Fibroblast of the conjunctiva (primary cell): Measurements from ENCODE around the gene ADAMTS7.
A peak's percentile ranks its signal among the peaks of the same experiment; 100 is the strongest.
"Not testable (repeated sequence)": the region's sequence is repeated elsewhere in the genome, so short reads cannot be mapped to it uniquely, and the experiment has no call there.

Source experiments
- DNase-seq: peaks from one replicate; pipeline ENCODE4 v3.0.0-alpha.2; 2010; ENCODE audit warnings: low read depth

ADAMTS7 gene

DNA sequence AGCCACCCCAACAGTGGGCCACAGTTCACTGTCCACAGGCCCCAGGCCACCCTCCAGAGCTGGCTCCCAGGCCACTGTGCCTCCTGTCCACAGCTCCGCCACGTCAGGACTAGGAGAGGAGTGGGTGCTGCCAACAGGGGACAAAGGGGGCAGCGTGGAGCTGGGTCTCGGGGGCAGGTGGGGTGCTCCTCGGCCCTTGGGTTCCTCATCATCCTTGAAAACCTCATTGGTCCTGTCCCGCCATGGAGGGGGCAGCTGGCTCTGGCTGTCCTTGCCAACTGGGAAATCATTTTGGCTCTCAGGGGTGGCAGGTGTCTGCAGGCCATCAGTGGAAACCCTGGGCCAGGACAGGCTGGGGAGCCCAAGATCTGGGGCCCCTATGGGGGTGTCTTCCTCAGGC lies 45.2 kb downstream of the ADAMTS7 start:
- no peak for DNase-seq

DNA sequence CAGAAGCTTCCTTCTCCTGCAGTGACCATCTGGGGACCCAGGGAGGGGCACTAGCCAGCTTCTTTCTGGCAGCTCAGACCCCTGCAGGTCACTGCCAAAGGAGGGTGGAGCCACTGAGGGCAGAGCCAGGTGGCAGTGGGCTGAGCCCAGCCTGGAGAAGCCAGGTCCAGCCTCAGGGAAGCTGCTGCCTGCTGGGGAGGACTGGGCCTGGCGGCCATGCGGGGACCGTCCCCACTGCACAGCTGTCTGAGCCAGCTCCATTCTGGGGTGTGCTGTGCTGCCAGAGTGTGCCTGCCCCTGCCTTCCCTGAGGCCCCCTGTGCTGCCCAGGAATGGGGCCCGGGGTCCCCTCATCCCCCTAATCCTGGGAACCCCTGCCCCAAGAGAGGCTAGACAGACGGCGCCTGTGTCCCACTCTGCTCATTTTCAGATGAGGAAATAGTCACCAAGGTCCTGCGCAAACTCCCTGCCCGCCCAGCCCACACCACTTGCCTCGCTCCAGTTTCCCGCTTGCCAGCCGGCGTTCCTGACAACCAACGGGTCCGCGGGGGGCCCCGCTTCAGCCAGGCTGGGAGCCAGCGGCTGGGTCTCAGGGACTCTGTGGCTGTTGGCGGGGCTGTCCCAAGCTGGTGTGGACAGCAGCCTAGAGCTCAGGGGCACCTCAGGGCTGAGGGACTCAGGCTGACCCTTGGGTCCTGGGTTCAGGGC lies 46.0 kb downstream of the ADAMTS7 start:
- DNase-seq, result not testable (repeated sequence)

GRCh38 chr15:78764340-78765153 lies 46.7 kb downstream of the ADAMTS7 start:
- not testable (repeated sequence) for DNase-seq

GRCh38 chr15:78763796-78764241 lies 47.4 kb downstream of the ADAMTS7 start:
- DNase-seq, result no peak

DNA sequence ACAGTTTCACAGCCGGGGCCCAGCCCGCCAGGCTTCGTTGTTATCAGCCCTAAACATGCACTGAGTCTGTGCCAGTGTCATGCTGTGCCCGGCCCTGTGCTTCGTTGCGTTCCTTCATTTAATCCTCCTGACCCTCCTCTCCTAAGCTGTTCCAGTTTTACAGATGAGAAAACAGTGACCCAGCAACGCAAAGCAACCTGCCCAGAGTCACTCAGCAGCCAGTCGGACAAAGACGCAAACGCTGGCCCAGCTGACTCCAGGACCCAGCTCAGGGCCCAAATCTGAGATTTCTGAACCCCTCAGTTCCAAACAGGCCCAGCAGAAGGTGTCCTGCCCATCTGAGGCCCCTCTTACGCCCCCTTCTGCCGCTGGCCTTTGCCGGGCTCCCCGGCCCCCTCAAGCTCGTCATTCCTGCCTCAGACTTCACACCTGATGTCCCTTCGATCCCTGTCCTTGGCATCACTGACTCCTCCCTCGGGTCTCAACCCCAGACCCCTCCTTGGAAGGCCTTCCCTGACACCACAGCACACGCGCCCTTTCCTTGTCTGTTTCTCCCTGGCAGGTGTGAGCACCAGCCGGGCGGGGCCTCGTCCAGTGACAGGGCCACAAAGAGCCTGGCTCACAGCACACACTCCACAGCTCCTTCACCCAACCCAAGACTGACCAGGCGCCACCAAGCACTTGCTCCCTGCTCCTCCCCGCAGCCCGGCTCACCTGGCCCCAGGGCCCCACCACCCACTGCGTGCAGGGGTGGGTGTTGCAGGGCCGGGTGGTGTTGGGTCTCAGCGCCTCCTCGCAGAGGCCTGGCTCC lies 48.1 kb downstream of the ADAMTS7 start:
- DNase-seq, result no peak

GRCh38 chr15:78762386-78762961 lies 48.8 kb downstream of the ADAMTS7 start:
- DNase-seq, result not testable (repeated sequence)

GRCh38 chr15:78761891-78762385 lies 49.3 kb downstream of the ADAMTS7 start:
- DNase-seq, result no peak

DNA sequence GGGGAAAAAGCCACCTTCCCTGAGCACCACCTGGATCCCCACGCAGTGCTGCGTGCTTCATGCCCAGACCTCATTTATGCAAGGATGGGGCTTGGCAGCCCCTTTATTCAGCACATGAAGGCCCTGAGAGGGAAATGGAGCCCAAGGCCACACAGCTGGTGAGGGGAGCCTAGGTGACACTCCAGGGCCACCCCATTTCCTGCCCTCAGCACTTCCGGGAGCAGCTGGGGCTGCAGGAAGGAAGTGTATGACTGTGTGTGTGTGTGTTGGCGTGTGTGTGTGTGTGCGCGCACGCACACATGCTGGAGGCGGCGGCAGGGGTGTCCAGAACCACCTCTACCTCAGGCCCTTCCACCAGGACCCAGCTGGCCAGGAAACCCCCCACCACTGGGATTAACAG lies 49.8 kb downstream of the ADAMTS7 start:
- DNase-seq, result not testable (repeated sequence)

DNA sequence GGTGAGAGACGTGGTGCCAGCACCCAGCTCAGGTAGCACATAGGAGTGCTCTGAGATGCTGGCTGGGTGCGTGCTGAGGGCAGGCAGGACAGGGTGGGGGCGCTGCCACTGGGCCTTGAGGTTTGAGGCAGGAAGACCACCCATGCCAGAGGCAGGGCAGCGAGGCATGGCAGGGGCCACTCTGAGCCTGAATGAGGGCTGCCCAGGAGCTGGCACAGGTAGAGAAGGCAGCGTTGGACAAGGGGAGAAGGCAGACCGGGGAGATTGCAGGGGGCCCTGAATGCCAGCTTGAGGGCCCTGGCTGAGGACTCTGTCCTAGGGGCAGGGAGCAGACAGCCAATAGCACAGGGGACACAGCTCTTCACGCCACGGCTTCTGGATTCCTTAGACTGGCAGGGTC lies 50.2 kb downstream of the ADAMTS7 start:
- DNase-seq, result no peak

DNA sequence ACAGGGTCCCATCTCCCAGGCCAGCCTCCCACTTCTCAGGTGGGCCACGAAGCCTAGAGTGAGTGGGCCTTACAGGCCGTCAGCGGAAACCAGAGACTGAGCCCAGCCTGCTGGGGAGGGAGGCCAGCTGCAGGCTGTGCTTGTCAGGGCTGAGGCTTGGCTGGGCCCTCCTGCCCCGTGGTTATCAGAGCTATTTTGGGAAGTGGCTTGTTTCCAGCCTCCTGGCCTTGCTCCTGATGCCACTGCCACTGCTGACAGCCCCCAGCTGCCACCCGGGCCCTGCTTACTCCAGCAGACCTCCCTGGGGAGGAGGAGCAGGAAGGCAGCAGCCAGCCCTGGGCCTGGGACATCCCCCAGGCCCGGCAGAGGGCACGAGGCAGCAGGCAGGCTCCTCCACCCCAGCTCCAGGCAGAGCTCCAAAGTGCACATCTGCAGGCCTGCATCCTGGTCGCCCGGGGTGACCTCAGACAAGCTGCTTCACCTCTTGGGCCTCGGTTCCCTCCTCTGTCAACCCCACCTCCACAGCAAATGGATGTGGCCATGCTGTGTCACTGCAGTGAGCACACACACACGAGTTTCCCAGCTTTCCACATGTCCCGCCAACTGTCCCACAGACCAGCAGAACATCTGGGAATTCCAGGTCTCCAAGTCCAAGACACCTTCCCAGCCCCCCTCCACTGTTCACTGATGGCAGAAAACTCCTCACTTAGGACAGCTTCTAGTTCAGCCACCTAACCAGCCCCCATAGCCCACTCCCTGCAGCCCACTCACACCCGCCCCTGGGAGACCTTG lies 51.0 kb downstream of the ADAMTS7 start:
- DNase-seq, result not testable (repeated sequence)

GRCh38 chr15:78759361-78759998 lies 51.8 kb downstream of the ADAMTS7 start:
- DNase-seq, result not testable (repeated sequence)

GRCh38 chr15:78758486-78759200 lies 52.6 kb downstream of the ADAMTS7 start:
- not testable (repeated sequence) for DNase-seq

- DNase-seq, result not testable (repeated sequence)
Observed at GRCh38 chr15:78758084-78758483, 53.2 kb downstream of the ADAMTS7 start.

DNA sequence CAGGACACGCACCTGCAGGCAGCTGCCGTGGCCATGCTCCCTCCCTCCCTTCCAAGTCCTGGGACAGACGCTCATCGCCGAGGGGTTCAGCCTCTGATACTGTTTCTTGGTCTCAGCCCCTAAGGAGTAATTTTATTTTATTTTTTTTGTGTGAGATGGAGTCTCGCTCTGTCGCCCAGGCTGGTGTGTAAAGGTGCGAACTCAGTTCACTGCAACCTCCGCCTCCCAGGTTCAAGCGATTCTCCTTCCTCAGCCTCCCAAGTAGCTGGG lies 53.7 kb downstream of the ADAMTS7 start:
- DNase-seq, result no peak

GRCh38 chr15:78756781-78757635 lies 54.3 kb downstream of the ADAMTS7 start:
- peak; percentile 39 for DNase-seq

DNA sequence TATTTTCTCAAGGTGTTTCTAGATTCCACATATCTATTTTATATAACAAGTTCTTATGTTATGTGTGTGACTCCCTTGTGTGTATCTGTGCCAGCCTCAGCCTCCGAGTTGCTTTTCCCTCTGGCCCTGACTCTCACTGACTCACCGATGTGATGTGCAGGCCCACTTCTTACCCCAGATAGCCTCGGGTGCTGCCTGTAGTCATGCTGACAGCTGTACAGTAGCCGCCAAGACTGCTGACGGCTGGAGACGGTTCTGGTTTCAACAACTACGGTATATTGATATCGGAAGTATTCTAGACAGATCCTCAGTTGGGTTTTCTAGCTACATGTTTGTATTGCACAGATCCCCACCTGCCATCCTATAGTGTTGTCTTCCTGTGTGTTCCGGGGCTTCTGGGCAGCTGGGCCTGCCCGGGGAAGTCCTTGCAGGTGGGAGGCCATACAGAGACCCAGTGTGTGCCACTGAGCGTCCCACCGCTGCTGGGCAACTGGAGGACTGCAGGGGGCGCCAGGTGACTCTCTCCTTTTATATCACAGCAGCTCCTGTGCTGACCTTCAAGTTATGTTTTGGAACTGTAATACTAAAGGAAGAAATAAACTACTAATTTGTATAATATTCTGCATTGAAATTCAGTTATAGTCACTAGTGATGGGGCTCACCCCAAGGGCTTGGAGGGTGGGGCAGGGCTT lies 55.2 kb downstream of the ADAMTS7 start:
- DNase-seq, result not testable (repeated sequence)

DNA sequence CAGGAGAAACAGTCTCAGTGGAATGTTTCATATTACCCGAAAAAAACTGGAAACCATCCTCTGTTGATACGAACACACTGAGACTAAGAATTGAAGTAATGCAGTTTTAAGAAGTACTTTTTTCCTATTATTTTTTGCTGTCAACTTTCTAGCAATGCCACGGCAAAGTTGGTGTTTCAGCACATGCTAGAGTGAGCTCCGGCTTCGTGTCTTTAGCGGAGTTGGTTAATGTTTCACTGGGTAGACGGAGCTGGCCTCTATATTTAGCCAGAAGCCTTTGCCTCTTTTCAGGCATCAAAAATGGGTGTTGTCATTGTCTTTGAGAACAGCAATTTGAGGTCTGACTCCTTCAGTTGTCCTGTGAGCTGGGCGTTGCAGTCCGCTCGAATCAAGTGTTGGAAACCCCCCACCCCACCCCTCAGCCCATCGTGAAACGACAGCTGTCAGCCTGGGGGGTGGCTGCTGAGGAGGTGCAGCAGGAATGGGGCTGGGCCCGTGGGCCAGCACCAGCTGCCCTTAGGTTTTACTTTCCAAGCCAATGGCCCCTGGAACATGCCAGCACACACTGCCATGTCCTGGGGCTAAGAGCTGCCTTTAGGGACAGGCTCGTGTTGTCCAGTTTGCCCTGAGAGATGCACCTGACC lies 56.5 kb downstream of the ADAMTS7 start:
- DNase-seq, result not testable (repeated sequence)
